H1 (cell line): Measurements from ENCODE around the gene RAD51B. TPM values are rescaled to one million over a fixed set of nuclear protein-coding genes. Genes with fewer than 3 reads are reported as not detected.

ENCODE experiments used
- CTCF ChIA-PET: fragments of 300-600 bp; sonication (Branson Sonifier 250); formaldehyde crosslinking; loops from one replicate; lab custom pipeline; 2021; ENCODE audit not compliant: partially characterized antibody; lab: Charles Lee
- POLR2A ChIA-PET: fragments of 300-600 bp; sonication (Branson Sonifier 250); formaldehyde crosslinking; loops from one replicate; lab custom pipeline; 2021; ENCODE audit warnings: inconsistent platforms; ENCODE audit not compliant: partially characterized antibody; lab: Charles Lee
- DNase-seq, 2 experiments: peaks; one replicate each; pipeline versions ENCODE4 v3.0.0 to v3.0.0-alpha.2; 2010 to 2022; ENCODE audit warnings: low spot score in 2 of 2, low read depth in 1 of 2, mixed read lengths in 1 of 2
- FAIRE-seq: peaks from 2 replicates; lab custom pipeline; 2011; peaks lifted over from hg19 to GRCh38; lab: Jason Lieb, UNC
- H2AFZ ChIP-seq: 2 replicates; pipeline ENCODE4 v1.8.1; 2012; ENCODE audit warnings: low read length, inconsistent platforms
- H2AK5ac ChIP-seq: 2 replicates; pipeline ENCODE4 v1.6.1; 2013; ENCODE audit warnings: low read depth, low read length
- H2BK120ac ChIP-seq: replicated peaks from 2 replicates; pipeline ENCODE3; 2013; ENCODE audit warnings: low read depth, low read length, inconsistent platforms
- H2BK12ac ChIP-seq: 2 replicates; pipeline ENCODE4 v1.6.1; 2013; ENCODE audit warnings: low read depth, low read length
- H2BK15ac ChIP-seq: 2 replicates; pipeline ENCODE4 v1.6.1; 2013; ENCODE audit warnings: low read length
- H2BK20ac ChIP-seq: 2 replicates; pipeline ENCODE4 v1.6.1; 2013; ENCODE audit warnings: low read length
- H2BK5ac ChIP-seq: 2 replicates; pipeline ENCODE4 v1.6.1; 2013; ENCODE audit warnings: low read depth, low read length
- H3K14ac ChIP-seq: 2 replicates; pipeline ENCODE4 v1.6.1; 2013; ENCODE audit warnings: inconsistent platforms; ENCODE audit not compliant: insufficient read length
- H3K18ac ChIP-seq: 2 replicates; pipeline ENCODE4 v1.6.1; 2013; ENCODE audit warnings: low read length; ENCODE audit errors: extremely low read depth
- H3K23ac ChIP-seq: 2 replicates; pipeline ENCODE4 v1.6.1; 2013; ENCODE audit warnings: inconsistent platforms; ENCODE audit not compliant: insufficient read length
- H3K23me2 ChIP-seq: 2 replicates; pipeline ENCODE4 v1.6.1; 2013; ENCODE audit warnings: low read depth, low read length
- H3K27ac ChIP-seq: 2 replicates; pipeline ENCODE4 v1.6.1; 2011; ENCODE audit warnings: low read depth, low read length, inconsistent platforms
- H3K27me3 ChIP-seq, 4 experiments: replicated peaks in 1 of 4; 1 replicate in 1 of 4; 2 replicates in 3 of 4; pipeline versions ENCODE4 v1.6.1 to v1.8.1; 2011 to 2013; ENCODE audit warnings: low read length in 3 of 4, mild to moderate bottlenecking in 3 of 4, inconsistent platforms in 2 of 4, mixed read lengths in 2 of 4, moderate library complexity in 1 of 4; ENCODE audit not compliant: control insufficient read depth in 3 of 4, insufficient read depth in 3 of 4; ENCODE audit errors: extremely low read depth in 1 of 4
- H3K36me3 ChIP-seq, 4 experiments: 2 replicates each; pipeline versions ENCODE4 v1.6.1 to v1.8.1; 2011 to 2013; ENCODE audit warnings: mild to moderate bottlenecking in 4 of 4, low read length in 3 of 4, moderate library complexity in 2 of 4, control low read depth in 1 of 4, inconsistent platforms in 1 of 4; ENCODE audit not compliant: insufficient read depth in 4 of 4, control insufficient read depth in 2 of 4
- H3K4ac ChIP-seq: replicated peaks from 2 replicates; pipeline ENCODE3; 2013; ENCODE audit warnings: low read length, low read depth, mixed read lengths, inconsistent platforms; ENCODE audit not compliant: insufficient read length
- H3K4me1 ChIP-seq, 4 experiments: replicated peaks in 1 of 4; 1 replicate in 1 of 4; 2 replicates in 3 of 4; pipeline versions ENCODE4 v1.6.1 to v1.8.1; 2011 to 2013; ENCODE audit warnings: low read length in 3 of 4, inconsistent platforms in 2 of 4, mixed read lengths in 1 of 4; ENCODE audit not compliant: insufficient read depth in 4 of 4, control insufficient read depth in 3 of 4
- H3K4me2 ChIP-seq, 2 experiments: 2 replicates each; pipeline versions ENCODE4 v1.6.1 to v1.8.1; 2011 to 2013; ENCODE audit warnings: low read depth in 2 of 2, low read length in 2 of 2, control low read depth in 1 of 2, inconsistent platforms in 1 of 2, mild to moderate bottlenecking in 1 of 2; ENCODE audit not compliant: insufficient read depth in 1 of 2
- H3K4me3 ChIP-seq, 4 experiments: fragments of 200-600, 300-600 bp in 1 of 4; sonication (generic), shearing (Covaris generic), sonication (Bioruptor Twin) in 1 of 4; 2 replicates each; pipeline versions ENCODE4 v1.5.1 to v1.8.1; 2011 to 2016; ENCODE audit warnings: low read length in 4 of 4, low read depth in 3 of 4, control low read depth in 2 of 4, inconsistent platforms in 2 of 4, mild to moderate bottlenecking in 2 of 4, mixed read lengths in 1 of 4, moderate library complexity in 1 of 4; ENCODE audit not compliant: insufficient read depth in 2 of 4; ENCODE audit errors: extremely low read depth in 1 of 4
- H3K56ac ChIP-seq: replicated peaks from 2 replicates; pipeline ENCODE3; 2013; ENCODE audit warnings: low read depth, mild to moderate bottlenecking, mixed read lengths, low read length, inconsistent platforms; ENCODE audit not compliant: insufficient read length
- H3K79me1 ChIP-seq: 2 replicates; pipeline ENCODE4 v1.6.1; 2013; ENCODE audit warnings: low read depth, low read length, control low read depth
- H3K79me2 ChIP-seq, 2 experiments: 2 replicates each; pipeline versions ENCODE4 v1.6.1 to v1.8.1; 2012 to 2013; ENCODE audit warnings: low read length in 2 of 2, mild to moderate bottlenecking in 2 of 2, inconsistent platforms in 1 of 2; ENCODE audit not compliant: insufficient read depth in 2 of 2, control insufficient read depth in 1 of 2
- H3K9ac ChIP-seq, 4 experiments: replicated peaks in 1 of 4; 1 replicate in 1 of 4; 2 replicates in 3 of 4; pipeline versions ENCODE4 v1.6.1 to v1.8.1; 2011 to 2013; ENCODE audit warnings: low read depth in 3 of 4, low read length in 3 of 4, control low read depth in 2 of 4, mild to moderate bottlenecking in 2 of 4, moderate library complexity in 2 of 4, inconsistent platforms in 1 of 4; ENCODE audit errors: extremely low read depth in 1 of 4
- H3K9me3 ChIP-seq, 2 experiments: 2 replicates each; pipeline versions ENCODE4 v1.6.1 to v1.8.1; 2012 to 2013; ENCODE audit warnings: mild to moderate bottlenecking in 2 of 2, moderate library complexity in 2 of 2, control low read depth in 1 of 2, inconsistent platforms in 1 of 2, low read depth in 1 of 2, low read length in 1 of 2, mixed read lengths in 1 of 2; ENCODE audit not compliant: insufficient read depth in 2 of 2
- H4K20me1 ChIP-seq, 2 experiments: replicated peaks in 1 of 2; 2 replicates each; pipeline versions ENCODE3 to v1.8.1; 2011 to 2013; ENCODE audit warnings: inconsistent platforms in 2 of 2, low read length in 2 of 2, mild to moderate bottlenecking in 1 of 2; ENCODE audit not compliant: insufficient read depth in 2 of 2, control insufficient read depth in 1 of 2
- H4K5ac ChIP-seq: 2 replicates; pipeline ENCODE4 v1.6.1; 2013; ENCODE audit warnings: low read length, low read depth, mixed read lengths, inconsistent platforms; ENCODE audit not compliant: insufficient read length
- H4K8ac ChIP-seq: 2 replicates; pipeline ENCODE4 v1.8.0; 2013; ENCODE audit warnings: mild to moderate bottlenecking, moderate library complexity, low read length, inconsistent platforms; ENCODE audit not compliant: insufficient read depth; ENCODE audit errors: extremely low read depth
- H4K91ac ChIP-seq: replicated peaks from 2 replicates; pipeline ENCODE3; 2013; ENCODE audit warnings: low read length, mixed read lengths, inconsistent platforms; ENCODE audit not compliant: insufficient read length
- BACH1 ChIP-seq: IDR thresholded peaks from 2 replicates; pipeline ENCODE4 v1.6.1; 2012; ENCODE audit warnings: low read length, improper control_type of control experiment
- BCL11A ChIP-seq, 2 experiments: IDR thresholded peaks; one replicate each; pipeline ENCODE4 v1.6.1; 2011; ENCODE audit warnings: low read depth in 2 of 2, low read length in 2 of 2, mild to moderate bottlenecking in 2 of 2
- CHD2 ChIP-seq: IDR thresholded peaks from 2 replicates; pipeline ENCODE4 v1.6.1; 2012; ENCODE audit warnings: low read length, improper control_type of control experiment
- EP300 ChIP-seq, 2 experiments: IDR thresholded peaks; 1 replicate in 1 of 2; 2 replicates in 1 of 2; pipeline ENCODE4 v1.6.1; 2011 to 2012; ENCODE audit warnings: low read depth in 2 of 2, low read length in 2 of 2, mild to moderate bottlenecking in 2 of 2, borderline replicate concordance in 1 of 2, inconsistent platforms in 1 of 2, moderate library complexity in 1 of 2
- GTF2F1 ChIP-seq: IDR thresholded peaks from 2 replicates; pipeline ENCODE4 v1.6.1; 2012; ENCODE audit warnings: low read depth, low read length, improper control_type of control experiment, borderline replicate concordance
- JUN ChIP-seq: IDR thresholded peaks from 2 replicates; pipeline ENCODE4 v1.6.1; 2011; ENCODE audit warnings: low read depth, mild to moderate bottlenecking, improper control_type of control experiment, low read length
- SAP30 ChIP-seq: fragments of 300-600 bp; sonication (generic); IDR thresholded peaks from 2 replicates; pipeline ENCODE4 v1.7.1; 2012; ENCODE audit warnings: low read length, moderate library complexity, mild to moderate bottlenecking, inconsistent platforms; ENCODE audit not compliant: insufficient read depth, insufficient replicate concordance
- SP1 ChIP-seq: IDR thresholded peaks from 2 replicates; pipeline ENCODE4 v1.6.1; 2011; ENCODE audit warnings: low read depth, low read length
- SP4 ChIP-seq: IDR thresholded peaks from 2 replicates; pipeline ENCODE4 v1.6.1; 2012; ENCODE audit warnings: low read length, inconsistent platforms
- TCF12 ChIP-seq: IDR thresholded peaks from 2 replicates; pipeline ENCODE4 v1.6.1; 2011; ENCODE audit warnings: low read depth, mild to moderate bottlenecking, low read length
- WGBS, 2 experiments: shearing (Covaris generic) in 1 of 2; methylation state at CpG; one replicate each; pipeline versions ENCODE4 v1.1.6 to v1.1.7; 2013 to 2015; ENCODE audit warnings: low lambda C conversion rate in 2 of 2, mixed read lengths in 2 of 2, inconsistent platforms in 1 of 2, low coverage in 1 of 2, missing lambda C conversion rate in 1 of 2; ENCODE audit not compliant: insufficient replicate concordance in 2 of 2, insufficient coverage in 1 of 2, insufficient read length in 1 of 2; ENCODE audit errors: extremely low coverage in 1 of 2, missing lambda C conversion rate in 1 of 2; 5-methylcytosine and 5-hydroxymethylcytosine counted together
- polyA plus RNA-seq, 7 experiments: library from polyadenylated mRNA; depleted of rRNA in 3 of 7; stranded (reverse) in 5 of 7; unstranded in 2 of 7; fragments of >200 nt in 5 of 7; fragments of 200-250 nt in 2 of 7; gene quantifications; 1 replicate in 5 of 7; 2 replicates in 1 of 7; 4 replicates in 1 of 7; pipeline versions ENCODE4 v1.2.1 to v1.2.3, GENCODE V29; 2011 to 2013; ENCODE audit warnings: missing spikeins in 2 of 7, mixed read lengths in 2 of 7
- total RNA-seq: library from RNA; stranded (reverse); fragmentation: NEBNext Ultra II Directional; extraction: Animal tissue kit (Norgen Biotek cat#: 25700); gene quantifications from 2 replicates; pipeline ENCODE4 v1.2.1, GENCODE V29; 2021
- TF ChIP-seq, protein P1 (sequence below): IDR thresholded peaks from 2 replicates; pipeline ENCODE4 v1.6.1; 2012; ENCODE audit warnings: inconsistent platforms

RAD51B gene
- total and polyA plus RNA-seq, 2 of the 8 experiments (the other 6 are each of a cell fraction or from before 2014, with no cell fraction given), result 3.9 to 14.9 TPM

- no peak overlapping the region for H3K4me3 ChIP-seq
- peaks cover 10% of the 10 kb centered on the region in 2 experiments for H3K9me3 ChIP-seq
- H3K9ac ChIP-seq, result no peak overlapping the region
- H4K91ac ChIP-seq, result no peak overlapping the region
- H3K4me2 ChIP-seq, result no peak overlapping the region
- WGBS, 2 experiments, result 100% methylated on average over 2 of the region's 2 CpGs; no CpG with 5 or more reads in 1 of the 2 experiments
- peaks cover 0 to 3% (median under 1%) of the 10 kb centered on the region in 4 experiments; a peak in 2 of 8 replicates for H3K36me3 ChIP-seq
- H3K18ac ChIP-seq, result no peak overlapping the region
- no peaks in the 10 kb centered on the region for H3K79me1 ChIP-seq
- H2AK5ac ChIP-seq, result no peak overlapping the region
- no peak overlapping the region for H2BK15ac ChIP-seq
- no peak overlapping the region for H2BK5ac ChIP-seq
- H3K14ac ChIP-seq, result no peak overlapping the region
- H4K8ac ChIP-seq, result no peak overlapping the region
- no peak overlapping the region for H3K27ac ChIP-seq
- H3K27me3 ChIP-seq, result no peaks in the 10 kb centered on the region
- H2BK120ac ChIP-seq, result no peak overlapping the region
- H2BK20ac ChIP-seq, result no peak overlapping the region
- no peaks in the 10 kb centered on the region for H3K4me1 ChIP-seq
- no peak overlapping the region for H2BK12ac ChIP-seq
- H4K5ac ChIP-seq, result no peak overlapping the region
- DNase-seq, result no peak
- CTCF ChIA-PET, result no interaction called here
- H3K4ac ChIP-seq, result no peak overlapping the region
- no peaks in the 10 kb centered on the region for H4K20me1 ChIP-seq
- no peaks in the 10 kb centered on the region for H3K23me2 ChIP-seq
- H3K79me2 ChIP-seq, result no peaks in the 10 kb centered on the region
- FAIRE-seq, result no peak
- no peak overlapping the region for H3K56ac ChIP-seq
- no peak overlapping the region for H2AFZ ChIP-seq
- H3K23ac ChIP-seq, result no peak overlapping the region
- POLR2A ChIA-PET, result no interaction called here
- TF ChIP-seq, protein P1, sequence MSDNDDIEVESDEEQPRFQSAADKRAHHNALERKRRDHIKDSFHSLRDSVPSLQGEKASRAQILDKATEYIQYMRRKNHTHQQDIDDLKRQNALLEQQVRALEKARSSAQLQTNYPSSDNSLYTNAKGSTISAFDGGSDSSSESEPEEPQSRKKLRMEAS, result no peak
- TF ChIP-seq JUN, result no peak
- no peak for TF ChIP-seq BACH1
- no peak for TF ChIP-seq BCL11A (IDR thresholded peaks at IDR 0.05; ENCODE audit: low read depth in 2 of 2, low read length in 2 of 2)
- no peak for TF ChIP-seq GTF2F1
- TF ChIP-seq EP300 (IDR thresholded peaks at IDR 0.05; ENCODE audit: borderline replicate concordance in 1 of 2, low read depth in 2 of 2, low read length in 2 of 2), result no peak
- no peak for TF ChIP-seq CHD2
- TF ChIP-seq SP1, result no peak
- TF ChIP-seq SP4, result no peak
- no peak for TF ChIP-seq TCF12
- TF ChIP-seq SAP30, result no peak
Measured at GRCh38 chr14:68106905-68107304, 287.3 kb downstream of the RAD51B start.
